NCI-H2227 treated with DMSO at 0.1 percent for 48 hours (cell line): ENCODE measurements around the gene NUF2.
A peak's percentile ranks its signal among the peaks of the same experiment; 100 is the strongest.
"Not testable (repeated sequence)": the region's sequence is repeated elsewhere in the genome, so short reads cannot be mapped to it uniquely, and the experiment has no call there.

ENCODE experiments used
- DNase-seq: peaks from one replicate; lab custom pipeline; 2025; lab: John Stamatoyannopoulos, UW

Gene NUF2

GRCh38 chr1:163335216-163335615 lies 13.5 kb downstream of the NUF2 start:
- DNase-seq, result no peak

GRCh38 chr1:163337631-163338030 lies 15.9 kb downstream of the NUF2 start:
- DNase-seq, result no peak

DNA sequence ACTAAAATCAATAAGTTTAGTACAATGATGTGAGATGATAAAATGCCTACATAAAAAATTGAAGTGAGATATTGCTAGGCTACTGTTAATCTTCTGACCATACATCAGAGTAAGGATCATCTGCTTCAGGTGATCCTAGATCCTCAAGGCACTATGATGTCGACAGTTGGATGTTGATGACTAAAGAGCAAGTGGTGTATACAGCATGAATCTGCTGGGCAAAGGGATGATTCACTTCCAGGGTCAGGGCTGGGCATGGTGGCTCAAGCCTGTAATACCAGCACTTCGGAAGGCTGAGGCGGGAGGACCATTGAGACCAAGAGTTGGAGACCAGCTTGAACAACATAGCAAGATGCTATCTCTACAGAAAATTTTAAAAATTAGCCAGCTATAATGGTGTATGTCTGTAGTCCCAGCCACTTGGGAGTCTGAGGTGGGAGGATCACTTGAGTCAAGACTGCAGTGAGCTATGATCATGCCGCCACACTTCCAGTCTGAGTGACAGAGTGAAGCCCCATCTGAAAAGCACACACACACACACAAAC lies 24.6 kb downstream of the NUF2 start:
- DNase-seq, result no peak

DNA sequence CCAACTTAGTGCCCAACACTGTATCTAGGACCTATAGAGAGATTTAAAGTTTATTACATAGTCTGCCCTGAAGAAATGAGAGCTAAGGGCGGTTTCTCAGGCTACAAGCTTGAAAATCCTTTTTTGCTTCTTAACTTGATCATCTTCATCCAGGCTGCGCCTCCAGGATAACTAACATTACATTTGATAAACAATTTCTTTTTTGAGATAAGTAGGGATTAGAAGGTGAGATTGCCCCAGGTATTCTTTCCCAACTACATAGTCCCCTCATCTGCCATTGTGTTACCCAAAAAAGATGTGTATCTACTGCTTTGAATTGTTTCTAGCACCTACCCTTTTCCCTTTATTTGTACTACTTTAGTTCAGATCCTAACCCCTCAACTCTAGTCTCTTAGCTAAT lies 25.4 kb downstream of the NUF2 start:
- no peak for DNase-seq

DNA sequence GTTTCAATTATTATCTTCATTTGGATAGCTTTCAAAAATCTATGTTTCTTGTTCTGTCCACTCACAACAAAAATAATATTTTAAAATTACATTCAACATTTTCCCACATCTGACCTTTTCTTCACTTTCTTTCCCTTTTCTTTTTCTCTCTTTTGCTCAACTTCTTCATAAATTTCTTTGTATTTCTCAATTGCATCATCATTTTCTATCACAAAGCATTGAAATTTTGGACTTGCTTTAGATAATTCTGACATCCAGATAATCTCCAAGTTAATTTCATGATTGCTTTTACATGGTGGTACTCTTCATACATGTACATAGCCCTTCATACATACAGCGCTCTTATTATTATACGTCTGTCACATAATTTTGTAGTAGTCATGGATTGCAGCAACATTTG lies 30.2 kb downstream of the NUF2 start:
- no peak for DNase-seq

GRCh38 chr1:163357378-163357777 lies 35.6 kb downstream of the NUF2 start:
- DNase-seq, result no peak

DNA sequence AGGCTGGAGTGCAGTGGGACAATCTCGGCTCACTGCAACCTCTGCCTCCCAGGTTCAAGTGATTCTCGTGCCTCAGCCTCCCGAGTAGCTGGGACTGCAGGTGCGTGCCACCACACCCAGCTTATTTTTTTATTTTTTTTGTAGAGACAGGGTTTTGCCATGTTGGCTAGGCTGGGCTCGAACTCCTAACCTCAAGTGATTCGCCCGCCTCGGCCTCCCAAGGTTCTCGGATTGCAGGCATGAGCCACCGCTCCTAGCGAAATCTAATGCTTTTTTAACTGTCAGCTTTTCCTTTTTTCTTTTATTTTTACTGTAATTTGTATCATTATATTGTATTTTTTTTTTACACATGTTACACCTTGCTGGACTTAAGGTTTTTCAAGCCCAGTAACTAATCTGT lies 36.4 kb downstream of the NUF2 start:
- DNase-seq, result not testable (repeated sequence)

DNA sequence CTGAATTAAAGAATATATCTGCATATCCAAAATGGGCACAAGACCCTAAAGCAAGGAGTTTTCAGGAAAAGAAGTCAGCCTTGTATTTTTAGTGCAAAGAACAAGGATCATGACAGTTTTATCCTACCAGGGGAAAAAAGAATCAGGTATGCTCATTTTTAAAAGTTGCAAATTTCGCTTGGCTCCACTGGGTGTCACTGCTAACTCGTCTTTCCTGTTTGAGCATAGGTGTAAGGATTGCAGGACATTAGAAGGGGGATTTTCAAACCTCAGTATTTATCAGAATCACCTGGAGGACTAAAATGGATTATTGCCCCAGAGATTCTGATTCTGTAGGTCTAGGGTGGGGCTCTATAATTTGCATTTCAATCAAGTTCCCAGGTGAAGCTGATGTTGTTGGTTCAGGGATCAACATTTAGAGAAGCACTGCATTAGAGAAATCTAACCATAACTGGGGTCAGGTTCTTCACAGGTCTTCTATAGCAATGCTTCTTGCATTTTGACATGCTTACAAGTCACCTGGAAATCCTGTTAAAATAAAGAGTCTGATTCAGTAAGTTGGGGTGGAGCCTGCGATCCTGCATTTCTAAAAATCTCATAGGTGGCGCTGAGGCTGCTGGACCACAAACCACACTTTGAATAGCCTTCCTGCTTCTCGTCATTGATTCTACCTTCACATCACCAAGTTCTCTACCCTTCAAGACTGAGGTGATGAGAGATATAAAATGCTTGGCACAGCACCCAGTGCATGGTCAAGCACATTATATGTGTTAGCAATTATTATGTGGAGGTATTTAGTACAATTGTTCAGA lies 39.6 kb downstream of the NUF2 start:
- DNase-seq, result peak; percentile 33

- DNase-seq, result no peak
These were observed 43.4 kb downstream of the NUF2 start for GRCh38 chr1:163365186-163365585.

- no peak for DNase-seq
These were observed 44.8 kb downstream of the NUF2 start for GRCh38 chr1:163366555-163366954.

DNA sequence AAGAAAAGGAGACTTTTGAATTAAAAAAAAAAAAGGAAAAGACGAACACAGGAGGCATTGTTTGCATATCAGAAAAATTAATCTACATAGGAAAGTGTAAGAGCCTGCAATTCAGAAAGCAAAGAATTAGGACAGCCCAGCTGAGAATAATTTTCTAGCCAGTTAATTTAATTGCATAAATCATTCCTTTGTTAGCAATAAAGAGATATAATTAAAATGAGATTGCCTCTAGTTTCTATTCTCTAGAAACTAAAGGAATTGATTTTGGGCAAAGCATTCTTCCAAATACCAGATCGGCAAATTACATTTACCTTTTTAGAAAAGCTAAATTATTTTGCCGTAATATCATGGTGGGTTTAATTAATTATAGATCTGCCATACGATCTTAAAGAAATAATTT lies 46.0 kb downstream of the NUF2 start:
- no peak for DNase-seq

DNA sequence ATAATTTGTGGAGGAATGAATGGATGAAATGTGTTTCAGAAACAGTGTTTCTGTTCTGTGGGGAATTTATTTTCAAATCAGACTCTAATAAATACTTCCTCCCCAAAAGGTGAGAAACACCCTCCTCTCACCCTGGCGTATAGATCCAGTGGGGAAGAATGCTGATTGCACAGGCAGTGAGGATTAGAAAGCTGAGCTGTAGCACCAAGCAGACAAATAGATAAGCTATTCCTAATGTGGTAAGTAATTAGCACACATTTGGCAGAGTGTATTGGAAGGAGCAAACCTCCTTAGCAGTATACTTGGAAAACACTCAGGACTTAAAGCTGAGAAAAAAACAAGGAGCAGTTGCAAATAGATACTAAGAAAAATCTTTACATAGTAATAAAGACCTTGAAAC lies 50.8 kb downstream of the NUF2 start:
- no peak for DNase-seq

DNA sequence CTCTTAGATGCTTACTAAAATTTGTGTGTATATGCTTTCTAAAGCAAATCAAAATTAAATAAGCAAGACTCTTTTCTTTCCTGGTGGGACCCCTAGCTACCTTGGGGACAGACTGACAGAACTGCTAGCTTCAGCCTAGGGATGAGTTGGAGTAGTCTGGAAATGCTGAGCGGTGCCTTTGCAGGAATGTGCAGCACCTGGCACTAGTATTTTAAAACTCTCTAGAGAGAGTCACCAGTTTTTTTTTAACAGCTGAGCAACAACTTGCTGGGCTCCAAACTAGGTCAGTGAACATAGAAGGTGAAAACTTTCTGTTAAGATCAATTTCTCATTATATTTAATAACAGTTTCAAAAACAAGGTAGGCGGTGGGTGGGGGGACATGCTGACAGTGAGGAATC lies 56.8 kb downstream of the NUF2 start:
- DNase-seq, result no peak

DNA sequence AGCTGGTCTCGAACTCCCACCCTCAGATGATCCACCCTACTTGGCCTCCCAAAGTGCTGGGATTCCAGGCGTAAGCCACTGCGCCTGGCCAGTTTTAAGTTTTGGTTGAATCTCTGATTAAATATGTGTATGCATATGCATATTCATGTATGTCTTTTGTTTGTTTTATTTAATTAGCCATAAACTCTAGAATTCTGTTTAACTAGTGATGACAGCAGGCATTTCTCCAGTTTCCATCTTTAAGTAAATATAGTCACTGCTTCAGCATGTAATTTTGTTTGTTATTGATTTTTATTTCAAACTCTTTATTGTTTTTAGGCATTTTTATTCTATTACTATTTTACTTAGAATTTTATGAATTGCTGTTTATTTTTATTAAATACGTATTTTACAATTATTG lies 58.0 kb downstream of the NUF2 start:
- no peak for DNase-seq

- no peak for DNase-seq
These were observed 59.9 kb downstream of the NUF2 start for GRCh38 chr1:163381487-163382184.

- DNase-seq, result no peak
These were observed 60.6 kb downstream of the NUF2 start for GRCh38 chr1:163382395-163382794.

- DNase-seq, result no peak
These were observed 65.4 kb downstream of the NUF2 start for GRCh38 chr1:163387146-163387545.

- DNase-seq, result no peak
These were observed 67.2 kb downstream of the NUF2 start for GRCh38 chr1:163388970-163389369.

GRCh38 chr1:163395790-163396189 lies 74.0 kb downstream of the NUF2 start:
- no peak for DNase-seq

DNA sequence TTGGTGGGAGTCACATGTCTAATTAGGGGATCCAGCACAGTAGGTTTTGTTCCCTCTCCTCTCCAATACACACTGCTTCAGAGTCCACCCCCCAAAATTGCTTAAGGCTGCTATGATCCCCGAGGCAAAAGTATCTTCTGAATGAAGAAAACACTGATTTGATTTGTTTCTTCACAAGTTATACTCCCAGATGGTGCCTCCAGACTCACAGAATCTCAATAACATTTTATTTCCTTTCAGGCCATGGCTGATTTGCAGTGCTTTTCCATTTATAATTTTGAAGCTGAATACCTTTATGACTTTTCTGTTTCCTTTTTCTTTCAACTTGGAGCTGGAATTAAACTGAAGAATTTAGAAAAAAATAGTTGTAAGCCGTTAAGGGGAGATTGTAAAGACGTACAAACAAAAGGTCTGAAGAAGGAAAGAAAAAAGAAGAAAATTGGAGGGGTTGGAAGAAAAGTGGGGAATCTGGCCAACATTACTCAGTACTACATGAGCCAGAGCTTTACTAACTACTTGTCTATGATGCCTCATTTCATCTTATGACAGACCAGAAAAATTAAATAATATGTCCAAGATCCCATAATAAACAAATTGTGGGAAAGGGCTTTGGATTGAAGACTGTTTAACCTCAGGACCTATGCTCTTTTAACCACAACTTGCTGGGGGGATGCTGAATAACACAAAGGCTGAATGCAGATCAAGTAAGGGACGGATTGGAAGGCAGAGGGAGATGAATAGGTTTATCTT lies 75.9 kb downstream of the NUF2 start:
- DNase-seq, result no peak

GRCh38 chr1:163399001-163399400 lies 77.2 kb downstream of the NUF2 start:
- DNase-seq, result no peak

DNA sequence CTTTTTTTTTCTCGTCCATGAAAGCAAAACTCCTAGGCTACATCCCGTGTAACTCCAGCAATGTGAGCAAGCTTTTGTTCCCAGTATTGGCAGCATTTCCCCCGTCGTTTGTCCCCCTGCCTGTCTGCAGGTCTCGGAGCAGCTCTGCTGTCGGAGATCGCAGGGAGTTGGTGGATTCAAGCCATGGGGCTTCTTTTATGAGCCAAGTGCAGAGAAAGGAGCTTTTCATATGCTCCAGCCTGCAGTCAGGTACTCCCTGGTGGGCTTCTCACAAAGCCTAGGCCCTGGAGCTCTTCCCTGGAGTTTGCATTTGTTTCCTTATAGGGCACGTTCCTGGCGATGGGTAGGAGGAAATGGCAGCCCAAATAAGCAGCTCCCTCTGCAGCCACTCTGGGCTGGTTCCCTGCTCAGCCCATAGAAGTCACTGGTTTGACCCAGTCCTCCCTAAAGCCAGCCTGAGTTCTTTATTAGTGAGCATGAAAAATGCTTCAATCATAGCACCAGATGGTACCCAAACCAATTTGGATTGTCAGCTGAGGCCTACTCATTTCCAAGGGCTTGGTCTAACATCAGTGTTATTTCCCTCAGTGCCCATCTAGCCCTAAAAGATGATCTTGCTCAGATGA lies 78.3 kb downstream of the NUF2 start:
- DNase-seq, result no peak
